ENCODE data around the gene OSBPL10.

OSBPL10 gene

DNA sequence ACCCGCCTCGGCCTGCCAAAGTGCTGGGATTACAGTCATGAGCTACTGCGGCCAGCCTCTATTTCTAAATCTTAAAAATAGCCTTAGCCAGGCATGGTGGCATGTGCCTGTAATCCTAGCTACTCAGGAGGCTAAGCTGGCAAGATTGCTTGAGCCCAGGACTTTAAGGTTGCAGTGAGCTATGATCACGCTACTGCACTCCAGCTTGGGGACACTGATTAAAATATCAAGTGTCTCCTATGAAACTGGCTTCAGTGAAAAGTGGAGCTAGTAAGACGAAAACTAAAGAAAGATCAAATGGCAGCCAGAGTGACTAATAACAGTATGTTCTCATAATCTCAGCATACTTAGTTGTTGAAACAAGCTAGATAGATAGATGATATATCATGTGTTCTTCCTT lies 335.8 kb downstream of the OSBPL10 start:
- peaks cover 10% of the 10 kb centered on the region for H3K9me3 ChIP-seq (ENCODE audit: insufficient read depth, low read depth, low read length)
- no peak overlapping the region for H2BK12ac ChIP-seq (ENCODE audit: low read length)
- H3K14ac ChIP-seq (ENCODE audit: low read length), result no peak overlapping the region
- no peaks in the 10 kb centered on the region for H3K27me3 ChIP-seq (ENCODE audit: insufficient read depth, low read length)
- no peaks in the 10 kb centered on the region for H3K79me2 ChIP-seq (ENCODE audit: control insufficient read depth, insufficient read depth, low read length, poor library complexity)
- no peak overlapping the region for H3K9ac ChIP-seq (ENCODE audit: low read length)
- no peak overlapping the region for H3K4me2 ChIP-seq (ENCODE audit: low read length)
- WGBS (ENCODE audit: extremely low coverage, insufficient coverage, insufficient read length), result no CpG with 5 or more reads among the region's 5 CpGs
- no peak overlapping the region for H3K23ac ChIP-seq (ENCODE audit: low read length)
- H3K36me3 ChIP-seq (ENCODE audit: control insufficient read depth in 1 of 2, insufficient read depth in 2 of 2, low read length in 2 of 2), result peaks cover 16 to 21% of the 10 kb centered on the region in 2 experiments
- no peak overlapping the region for H3K4me3 ChIP-seq (ENCODE audit: low read depth, low read length)
- H2BK5ac ChIP-seq (ENCODE audit: low read depth, low read length, poor library complexity), result no peak overlapping the region
- DNase-seq, result no peak
- H3K18ac ChIP-seq (ENCODE audit: low read length), result no peak overlapping the region
- H4K12ac ChIP-seq (ENCODE audit: low read depth, low read length), result no peak overlapping the region
- no peaks in the 10 kb centered on the region for H3K79me1 ChIP-seq (ENCODE audit: low read length)
- no peaks in the 10 kb centered on the region for H3K4me1 ChIP-seq (ENCODE audit: control insufficient read depth in 1 of 2, insufficient read depth in 2 of 2, low read length in 2 of 2)
- H3K4ac ChIP-seq (ENCODE audit: low read depth, low read length), result no peak overlapping the region
- H4K8ac ChIP-seq (ENCODE audit: low read depth, low read length), result no peak overlapping the region
- H2AK5ac ChIP-seq (ENCODE audit: low read length), result no peak overlapping the region
- no peak overlapping the region for H2BK120ac ChIP-seq (ENCODE audit: insufficient read depth, low read length, poor library complexity)
- H2AFZ ChIP-seq (ENCODE audit: insufficient read depth, low read length, poor library complexity), result no peak overlapping the region
- no peak overlapping the region for H4K91ac ChIP-seq (ENCODE audit: low read depth, low read length)
- no peak overlapping the region for H3K27ac ChIP-seq (ENCODE audit: low read depth, low read length)

DNA sequence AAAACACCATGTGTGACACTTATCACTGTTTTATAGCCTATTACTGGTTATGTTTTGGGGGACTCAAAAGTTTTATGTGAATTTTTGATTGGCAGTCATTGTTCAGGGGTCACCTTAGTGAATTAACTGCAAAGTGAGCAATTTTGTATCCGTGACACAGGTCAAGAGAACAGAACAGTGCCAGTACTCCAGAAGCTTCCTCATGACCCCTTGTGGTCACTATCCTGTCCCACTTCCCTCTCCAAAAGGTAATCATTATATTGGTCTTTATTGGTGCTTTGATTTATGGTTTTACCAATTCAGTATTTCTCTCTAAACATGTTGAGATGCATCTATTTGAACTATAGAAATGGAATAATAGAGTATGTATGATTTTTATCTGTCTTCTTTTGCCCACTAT lies 341.2 kb downstream of the OSBPL10 start:
- H3K4ac ChIP-seq (ENCODE audit: low read depth, low read length), result no peak overlapping the region
- no peak overlapping the region for H2AFZ ChIP-seq (ENCODE audit: insufficient read depth, low read length, poor library complexity)
- H2BK5ac ChIP-seq (ENCODE audit: low read depth, low read length, poor library complexity), result no peak overlapping the region
- no peak overlapping the region for H3K9ac ChIP-seq (ENCODE audit: low read length)
- H3K4me2 ChIP-seq (ENCODE audit: low read length), result no peak overlapping the region
- no peak overlapping the region for H4K12ac ChIP-seq (ENCODE audit: low read depth, low read length)
- H3K18ac ChIP-seq (ENCODE audit: low read length), result no peak overlapping the region
- no peaks in the 10 kb centered on the region for H3K79me1 ChIP-seq (ENCODE audit: low read length)
- no peak overlapping the region for H3K23ac ChIP-seq (ENCODE audit: low read length)
- H3K36me3 ChIP-seq (ENCODE audit: control insufficient read depth in 1 of 2, insufficient read depth in 2 of 2, low read length in 2 of 2), result no peaks in the 10 kb centered on the region
- no peaks in the 10 kb centered on the region for H3K79me2 ChIP-seq (ENCODE audit: control insufficient read depth, insufficient read depth, low read length, poor library complexity)
- no peaks in the 10 kb centered on the region for H3K27me3 ChIP-seq (ENCODE audit: insufficient read depth, low read length)
- no peak overlapping the region for H3K4me3 ChIP-seq (ENCODE audit: low read depth, low read length)
- H2BK120ac ChIP-seq (ENCODE audit: insufficient read depth, low read length, poor library complexity), result no peak overlapping the region
- H4K91ac ChIP-seq (ENCODE audit: low read depth, low read length), result no peak overlapping the region
- no peak for DNase-seq
- H4K8ac ChIP-seq (ENCODE audit: low read depth, low read length), result no peak overlapping the region
- H3K9me3 ChIP-seq (ENCODE audit: insufficient read depth, low read depth, low read length), result no peaks in the 10 kb centered on the region
- no peak overlapping the region for H2AK5ac ChIP-seq (ENCODE audit: low read length)
- H3K4me1 ChIP-seq (ENCODE audit: control insufficient read depth in 1 of 2, insufficient read depth in 2 of 2, low read length in 2 of 2), result no peaks in the 10 kb centered on the region
- no CpG with 5 or more reads among the region's 1 CpG for WGBS (ENCODE audit: extremely low coverage, insufficient coverage, insufficient read length)
- no peak overlapping the region for H2BK12ac ChIP-seq (ENCODE audit: low read length)
- no peak overlapping the region for H3K14ac ChIP-seq (ENCODE audit: low read length)
- H3K27ac ChIP-seq (ENCODE audit: low read depth, low read length), result no peak overlapping the region

DNA sequence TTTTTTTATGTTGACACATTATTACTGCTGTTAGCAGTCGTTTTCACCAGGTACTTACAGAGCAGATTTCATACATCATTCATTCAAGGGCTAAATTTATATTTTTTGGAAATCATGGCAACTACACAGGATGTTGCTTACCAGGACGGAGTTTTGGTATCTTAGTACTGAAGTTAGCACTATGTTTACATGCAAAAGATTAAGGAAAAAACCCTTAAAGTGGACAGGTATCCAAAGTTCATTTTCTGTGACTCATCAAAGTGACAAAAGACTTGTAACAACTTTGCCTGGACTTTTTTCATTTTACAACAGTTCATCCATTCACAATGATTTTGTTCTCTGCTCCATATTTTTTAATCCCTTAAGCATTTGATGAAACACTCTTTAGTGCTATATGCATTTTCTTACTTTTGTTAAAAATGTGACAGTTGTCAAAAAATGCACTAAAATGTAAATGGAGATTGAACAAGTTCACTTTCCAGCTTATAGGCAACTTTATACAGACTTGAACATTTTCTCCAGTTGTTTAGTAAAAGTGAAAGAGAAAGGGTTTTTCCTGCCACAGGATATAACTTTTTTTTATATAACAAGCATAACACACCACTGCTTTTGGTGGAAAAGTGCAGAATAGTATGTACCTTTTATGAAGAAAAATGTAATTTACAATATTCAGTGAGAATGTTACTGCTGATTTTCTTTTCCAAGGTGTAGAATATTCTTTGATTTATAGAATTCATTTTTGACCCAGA lies 344.2 kb downstream of the OSBPL10 start:
- H4K12ac ChIP-seq (ENCODE audit: low read depth, low read length), result no peak overlapping the region
- no peaks in the 10 kb centered on the region for H3K27me3 ChIP-seq (ENCODE audit: insufficient read depth, low read length)
- H3K4me2 ChIP-seq (ENCODE audit: low read length), result no peak overlapping the region
- no peak overlapping the region for H2BK12ac ChIP-seq (ENCODE audit: low read length)
- no peak overlapping the region for H3K14ac ChIP-seq (ENCODE audit: low read length)
- H3K79me2 ChIP-seq (ENCODE audit: control insufficient read depth, insufficient read depth, low read length, poor library complexity), result no peaks in the 10 kb centered on the region
- WGBS (ENCODE audit: extremely low coverage, insufficient coverage, insufficient read length), result no CpG with 5 or more reads among the region's 2 CpGs
- H4K91ac ChIP-seq (ENCODE audit: low read depth, low read length), result no peak overlapping the region
- no peak overlapping the region for H3K27ac ChIP-seq (ENCODE audit: low read depth, low read length)
- H3K4me3 ChIP-seq (ENCODE audit: low read depth, low read length), result no peak overlapping the region
- H2AK5ac ChIP-seq (ENCODE audit: low read length), result no peak overlapping the region
- no peak overlapping the region for H4K8ac ChIP-seq (ENCODE audit: low read depth, low read length)
- no peaks in the 10 kb centered on the region for H3K4me1 ChIP-seq (ENCODE audit: control insufficient read depth in 1 of 2, insufficient read depth in 2 of 2, low read length in 2 of 2)
- H3K23ac ChIP-seq (ENCODE audit: low read length), result no peak overlapping the region
- no peak overlapping the region for H2BK120ac ChIP-seq (ENCODE audit: insufficient read depth, low read length, poor library complexity)
- DNase-seq, result no peak
- peaks cover under 1 to 1% of the 10 kb centered on the region in 2 experiments for H3K36me3 ChIP-seq (ENCODE audit: control insufficient read depth in 1 of 2, insufficient read depth in 2 of 2, low read length in 2 of 2)
- H3K79me1 ChIP-seq (ENCODE audit: low read length), result no peaks in the 10 kb centered on the region
- H3K4ac ChIP-seq (ENCODE audit: low read depth, low read length), result no peak overlapping the region
- no peak overlapping the region for H3K18ac ChIP-seq (ENCODE audit: low read length)
- no peak overlapping the region for H3K9ac ChIP-seq (ENCODE audit: low read length)
- H3K9me3 ChIP-seq (ENCODE audit: insufficient read depth, low read depth, low read length), result no peaks in the 10 kb centered on the region
- no peak overlapping the region for H2AFZ ChIP-seq (ENCODE audit: insufficient read depth, low read length, poor library complexity)
- no peak overlapping the region for H2BK5ac ChIP-seq (ENCODE audit: low read depth, low read length, poor library complexity)

DNA sequence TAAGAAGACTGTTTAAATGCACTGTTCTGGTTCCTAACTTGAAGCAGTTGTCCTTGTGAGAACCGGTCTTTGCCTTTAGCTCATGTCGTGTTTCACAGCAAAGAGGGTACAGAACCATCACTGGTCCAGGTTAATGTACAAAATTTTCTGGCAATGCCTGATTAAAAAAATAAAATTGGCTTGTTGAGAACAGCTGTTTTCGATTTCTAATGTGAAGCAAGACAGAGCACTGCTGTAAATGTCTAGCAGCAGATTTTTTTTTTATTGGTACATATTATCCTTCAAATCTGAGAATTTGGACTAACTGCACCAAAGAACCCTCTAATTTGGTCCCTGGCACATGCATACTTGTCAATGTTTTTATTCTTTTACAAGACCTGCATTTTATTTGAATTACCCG lies 345.0 kb downstream of the OSBPL10 start:
- no peak overlapping the region for H3K18ac ChIP-seq (ENCODE audit: low read length)
- no peak overlapping the region for H3K23ac ChIP-seq (ENCODE audit: low read length)
- H3K4ac ChIP-seq (ENCODE audit: low read depth, low read length), result no peak overlapping the region
- no peak overlapping the region for H2BK5ac ChIP-seq (ENCODE audit: low read depth, low read length, poor library complexity)
- H2BK120ac ChIP-seq (ENCODE audit: insufficient read depth, low read length, poor library complexity), result no peak overlapping the region
- no peak overlapping the region for H4K8ac ChIP-seq (ENCODE audit: low read depth, low read length)
- H3K79me1 ChIP-seq (ENCODE audit: low read length), result no peaks in the 10 kb centered on the region
- H3K79me2 ChIP-seq (ENCODE audit: control insufficient read depth, insufficient read depth, low read length, poor library complexity), result no peaks in the 10 kb centered on the region
- H2AK5ac ChIP-seq (ENCODE audit: low read length), result no peak overlapping the region
- whole genome bisulfite sequencing (ENCODE audit: extremely low coverage, insufficient coverage, insufficient read length), result no CpG with 5 or more reads among the region's 4 CpGs
- H2AFZ ChIP-seq (ENCODE audit: insufficient read depth, low read length, poor library complexity), result no peak overlapping the region
- no peak overlapping the region for H2BK12ac ChIP-seq (ENCODE audit: low read length)
- H3K27me3 ChIP-seq (ENCODE audit: insufficient read depth, low read length), result no peaks in the 10 kb centered on the region
- no peak overlapping the region for H4K91ac ChIP-seq (ENCODE audit: low read depth, low read length)
- no peak overlapping the region for H3K14ac ChIP-seq (ENCODE audit: low read length)
- H3K9ac ChIP-seq (ENCODE audit: low read length), result no peak overlapping the region
- no peak overlapping the region for H3K27ac ChIP-seq (ENCODE audit: low read depth, low read length)
- H3K4me1 ChIP-seq (ENCODE audit: control insufficient read depth in 1 of 2, insufficient read depth in 2 of 2, low read length in 2 of 2), result no peaks in the 10 kb centered on the region
- H3K9me3 ChIP-seq (ENCODE audit: insufficient read depth, low read depth, low read length), result no peaks in the 10 kb centered on the region
- no peak overlapping the region for H3K4me2 ChIP-seq (ENCODE audit: low read length)
- peaks cover 4 to 5% of the 10 kb centered on the region in 2 experiments for H3K36me3 ChIP-seq (ENCODE audit: control insufficient read depth in 1 of 2, insufficient read depth in 2 of 2, low read length in 2 of 2)
- DNase-seq, result no peak
- H3K4me3 ChIP-seq (ENCODE audit: low read depth, low read length), result no peak overlapping the region
- no peak overlapping the region for H4K12ac ChIP-seq (ENCODE audit: low read depth, low read length)
